Measurements from ENCODE around the gene ARL10.
A peak's percentile ranks its signal among the peaks of the same experiment; 100 is the strongest.
"Not testable (repeated sequence)": the region's sequence is repeated elsewhere in the genome, so short reads cannot be mapped to it uniquely, and the experiment has no call there.

Gene ARL10

DNA sequence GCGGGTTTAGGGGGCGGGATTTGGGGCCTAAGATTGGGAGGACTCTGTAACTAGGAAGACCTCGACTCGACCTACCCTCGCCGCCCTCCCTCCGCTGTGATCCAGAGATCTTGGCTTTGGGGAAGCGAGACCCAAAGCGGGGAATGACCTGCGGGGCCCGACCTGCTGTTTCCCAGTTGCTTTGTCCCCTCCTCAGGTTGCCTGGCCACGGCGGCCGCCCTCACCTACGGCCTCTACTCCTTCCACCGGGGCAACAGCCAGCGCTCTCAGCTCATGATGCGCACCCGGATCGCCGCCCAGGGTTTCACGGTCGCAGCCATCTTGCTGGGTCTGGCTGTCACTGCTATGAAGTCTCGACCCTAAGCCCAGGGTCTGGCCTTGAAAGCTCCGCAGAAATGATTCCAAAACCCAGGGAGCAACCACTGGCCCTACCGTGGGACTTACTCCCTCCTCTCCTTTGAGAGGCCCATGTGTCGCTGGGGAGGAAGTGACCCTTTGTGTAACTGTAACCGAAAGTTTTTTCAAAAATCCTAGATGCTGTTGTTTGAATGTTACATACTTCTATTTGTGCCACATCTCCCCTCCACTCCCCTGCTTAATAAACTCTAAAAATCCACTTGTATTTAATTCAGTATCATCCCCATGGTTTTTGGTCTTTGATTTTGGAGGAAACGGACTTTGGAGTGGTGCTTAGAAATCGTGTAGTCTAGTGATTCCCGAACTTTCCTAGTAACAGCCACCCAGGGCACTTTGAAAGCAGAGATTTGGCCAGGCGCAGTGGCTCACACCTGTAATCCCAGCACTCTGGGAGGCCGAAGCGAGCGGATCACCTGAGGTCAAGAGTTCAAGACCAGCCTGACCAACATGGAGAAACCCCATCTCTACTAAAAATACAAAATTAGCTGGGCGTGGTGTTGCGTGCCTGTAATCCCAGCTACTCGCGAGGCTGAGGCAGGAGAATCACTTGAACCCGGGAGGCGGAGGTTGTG lies 24.1 kb downstream of the ARL10 start:
- no peak for DNase-seq (ENCODE audit: low spot score)

DNA sequence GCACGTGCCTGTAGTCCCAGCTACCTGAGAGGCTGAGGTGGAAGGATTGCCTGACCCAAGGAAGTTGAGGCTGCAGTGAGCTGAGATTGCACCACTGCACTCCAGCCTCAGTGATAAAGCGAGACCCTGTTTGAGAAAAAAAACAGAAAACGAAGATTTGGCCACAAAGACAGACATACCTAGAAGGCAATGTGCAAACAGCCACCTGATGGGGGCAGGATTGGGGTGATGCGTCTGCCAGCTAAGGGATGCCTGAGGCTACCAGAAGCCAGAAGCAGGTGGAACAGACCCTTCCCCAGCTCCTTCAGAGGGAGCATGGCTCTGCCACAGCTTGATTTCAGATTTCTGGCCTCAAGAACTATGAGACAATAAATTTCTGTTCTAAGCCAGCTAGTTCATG lies 26.2 kb downstream of the ARL10 start:
- no peak for DNase-seq (ENCODE audit: low spot score)

DNA sequence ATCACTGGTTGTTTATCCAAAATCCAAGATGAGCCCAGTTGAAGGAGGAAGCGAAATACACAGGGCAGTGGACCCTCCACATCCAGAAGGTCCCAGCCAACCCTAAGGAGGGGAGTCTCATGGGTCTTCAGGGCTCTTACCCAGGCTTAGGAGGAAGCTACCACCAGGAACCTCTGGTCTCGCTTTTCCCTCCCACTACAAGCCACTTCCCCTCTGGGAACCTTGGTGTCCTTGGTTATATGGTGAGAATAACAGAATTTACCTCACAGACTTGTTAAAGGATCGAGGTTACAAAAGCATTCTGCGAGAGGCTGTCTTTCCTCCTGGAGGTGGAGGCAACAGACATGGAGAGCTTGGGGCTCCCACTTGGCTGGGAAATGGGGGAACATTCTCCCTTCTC lies 26.7 kb downstream of the ARL10 start:
- DNase-seq (ENCODE audit: low spot score): no peak

DNA sequence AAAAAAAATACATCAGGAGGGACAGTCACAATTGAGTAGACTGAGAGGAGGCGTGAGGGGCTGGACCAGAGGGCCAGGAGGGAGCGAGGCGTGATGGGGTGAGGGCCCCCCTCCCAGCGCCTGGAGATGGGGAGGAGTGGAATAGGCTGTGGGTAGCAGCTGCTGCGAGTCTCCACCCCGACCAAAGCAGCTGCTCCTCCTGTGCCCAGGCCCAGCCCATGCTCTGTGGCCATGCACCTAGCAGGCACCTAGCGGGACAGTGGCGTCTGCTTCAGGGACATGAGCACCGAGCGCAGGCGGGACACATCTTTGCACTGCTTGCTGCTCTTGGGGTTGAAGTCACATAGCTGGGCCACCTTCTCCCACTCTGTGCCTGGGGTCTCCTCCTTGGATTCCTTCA lies 27.2 kb downstream of the ARL10 start:
- DNase-seq (ENCODE audit: low spot score): no peak

DNA sequence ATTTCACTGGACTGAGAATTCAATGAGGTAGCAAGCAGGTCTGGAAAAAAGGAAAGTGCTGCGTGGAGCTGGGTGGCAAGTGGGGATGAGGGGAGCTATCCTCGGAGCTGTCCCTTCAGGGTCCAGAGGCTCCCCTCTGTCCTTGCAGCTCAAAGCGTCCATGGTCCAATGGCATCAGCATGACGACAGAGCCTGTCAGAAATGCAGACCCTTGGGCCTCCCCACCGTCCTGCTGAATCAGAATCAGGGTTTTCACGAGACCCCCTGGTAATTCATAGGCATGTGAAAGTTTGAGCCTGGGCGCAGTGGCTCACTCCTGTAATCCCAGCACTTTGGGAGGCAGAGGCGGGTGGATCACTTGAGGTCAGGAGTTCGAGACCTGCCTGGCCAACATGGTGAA lies 28.8 kb downstream of the ARL10 start:
- DNase-seq (ENCODE audit: low spot score): no peak

DNA sequence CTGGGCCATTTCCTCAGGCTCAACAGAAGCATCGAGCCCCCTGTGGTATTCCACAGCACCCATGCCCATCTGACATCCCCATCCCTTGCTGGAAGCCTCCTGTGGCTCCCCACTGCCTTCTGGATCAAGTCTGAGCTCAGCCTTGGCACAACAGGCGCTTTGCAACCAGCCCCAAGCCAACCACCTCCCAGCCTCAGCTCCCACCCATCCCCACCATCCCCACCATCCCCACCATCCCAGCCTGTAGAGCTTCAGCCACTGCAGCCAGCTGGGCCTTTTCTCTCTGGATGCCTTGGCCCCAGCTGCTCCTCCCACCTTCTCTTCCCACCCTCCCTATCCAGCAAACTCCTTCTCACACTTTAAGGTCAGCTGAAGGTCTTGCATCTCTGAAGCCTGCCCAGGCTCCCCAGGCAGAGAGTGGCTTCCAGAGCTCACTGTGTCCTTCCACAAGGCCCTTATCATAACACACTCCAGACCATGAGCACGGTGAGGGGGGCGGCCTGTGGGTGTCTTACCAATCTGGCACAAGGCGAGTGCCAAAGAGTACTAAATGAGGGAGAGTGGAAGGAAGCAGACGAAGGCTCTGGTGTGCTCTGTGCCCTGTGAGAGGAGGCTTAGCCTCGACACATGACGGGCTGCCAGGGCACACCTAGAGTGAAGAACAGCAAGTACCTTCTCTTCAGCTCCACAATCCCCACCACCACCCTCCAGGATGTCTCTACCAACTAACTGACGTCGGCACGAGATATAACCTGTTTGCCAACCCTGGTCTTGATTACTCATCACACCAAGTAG lies 29.8 kb downstream of the ARL10 start:
- no peak for DNase-seq (ENCODE audit: low spot score)

DNA sequence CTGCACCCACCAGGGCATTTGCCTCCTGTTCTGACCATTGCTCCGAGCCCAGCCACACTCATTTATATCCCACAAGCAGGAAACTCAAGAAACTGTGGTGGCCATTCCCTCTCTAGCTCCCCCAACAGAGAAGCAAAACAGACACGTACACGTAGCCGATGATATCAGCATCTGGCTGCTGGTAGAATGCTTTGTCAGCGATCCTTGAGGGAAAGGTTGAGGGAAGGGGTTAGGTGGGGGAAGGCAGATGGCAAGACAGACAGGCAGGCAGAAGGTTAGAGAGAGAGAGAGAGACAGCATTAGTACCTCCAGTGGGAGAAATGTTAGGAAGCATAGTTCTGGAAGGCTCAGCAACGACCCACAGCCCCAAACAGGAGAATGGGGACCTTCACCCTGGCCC lies 31.0 kb downstream of the ARL10 start:
- DNase-seq (ENCODE audit: low spot score): no peak

DNA sequence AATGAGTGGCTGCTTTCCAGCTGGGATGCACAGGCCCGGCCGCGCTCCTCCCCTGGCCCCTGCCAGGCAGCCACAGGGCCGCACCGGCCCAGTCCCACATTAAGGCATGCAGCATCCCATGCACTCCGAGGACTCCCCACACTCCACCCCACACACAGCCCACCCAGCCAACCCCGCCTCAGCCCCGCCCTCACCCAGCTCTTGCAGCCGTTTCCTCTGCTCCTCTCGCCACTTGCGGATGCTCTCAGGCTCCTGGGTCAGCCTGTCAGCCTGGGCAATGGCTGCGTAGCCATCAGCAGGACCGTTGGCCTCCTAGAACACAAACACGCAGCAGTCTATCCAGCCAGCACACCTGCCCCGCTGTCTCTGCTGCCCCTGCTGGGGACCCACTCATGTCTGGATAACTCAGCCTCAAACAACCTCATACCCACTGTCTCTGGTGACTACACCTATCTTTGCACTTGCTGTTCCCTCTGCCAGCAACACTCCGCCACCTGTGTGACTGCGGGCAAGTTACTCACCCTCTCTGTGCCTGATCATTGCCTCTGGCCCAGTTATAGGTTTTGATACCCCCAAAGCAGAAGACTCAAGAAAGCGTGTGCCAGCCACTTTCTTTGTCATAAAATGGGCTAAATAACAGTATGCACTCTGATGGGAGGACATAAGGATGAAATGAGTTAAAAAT lies 32.6 kb downstream of the ARL10 start:
- DNase-seq (ENCODE audit: low spot score): no peak

DNA sequence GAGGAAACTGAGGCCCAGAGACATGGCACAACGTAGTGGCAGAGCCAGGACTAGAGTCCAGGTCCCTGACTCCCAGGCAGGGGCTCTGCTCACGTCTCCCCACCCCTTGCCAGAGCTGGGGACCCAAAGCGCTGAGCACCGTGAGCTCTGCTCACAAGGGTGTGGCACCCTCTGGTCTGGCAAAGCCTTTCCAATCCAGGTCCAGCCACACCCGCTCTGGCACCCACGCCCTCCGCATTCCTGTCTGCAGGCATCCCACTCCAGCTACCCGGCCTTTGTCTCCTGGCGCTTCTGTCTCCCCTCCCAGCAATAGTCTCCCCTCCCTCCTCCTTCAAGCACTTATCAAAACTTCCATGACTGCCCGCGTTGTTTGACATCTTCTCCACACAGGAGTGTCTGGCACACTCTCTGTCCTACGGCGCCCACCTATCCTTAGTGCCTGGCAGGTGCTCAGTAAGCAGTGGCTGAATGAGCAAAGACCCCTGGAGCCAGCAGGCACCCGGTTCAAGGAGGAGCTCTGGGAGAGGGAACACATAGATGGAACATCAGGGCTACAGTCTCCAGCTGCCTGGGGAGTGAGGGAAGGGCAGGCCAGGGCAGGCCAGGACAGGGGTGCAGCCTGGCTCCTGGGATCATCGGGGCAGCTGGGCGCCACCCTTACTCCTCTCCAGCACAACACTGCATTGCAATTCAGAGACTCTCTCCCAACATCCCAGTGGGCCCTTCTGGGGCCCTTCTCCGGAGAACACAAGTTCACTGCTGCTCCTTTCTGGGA lies 35.3 kb downstream of the ARL10 start:
- DNase-seq (ENCODE audit: low spot score): no peak

DNA sequence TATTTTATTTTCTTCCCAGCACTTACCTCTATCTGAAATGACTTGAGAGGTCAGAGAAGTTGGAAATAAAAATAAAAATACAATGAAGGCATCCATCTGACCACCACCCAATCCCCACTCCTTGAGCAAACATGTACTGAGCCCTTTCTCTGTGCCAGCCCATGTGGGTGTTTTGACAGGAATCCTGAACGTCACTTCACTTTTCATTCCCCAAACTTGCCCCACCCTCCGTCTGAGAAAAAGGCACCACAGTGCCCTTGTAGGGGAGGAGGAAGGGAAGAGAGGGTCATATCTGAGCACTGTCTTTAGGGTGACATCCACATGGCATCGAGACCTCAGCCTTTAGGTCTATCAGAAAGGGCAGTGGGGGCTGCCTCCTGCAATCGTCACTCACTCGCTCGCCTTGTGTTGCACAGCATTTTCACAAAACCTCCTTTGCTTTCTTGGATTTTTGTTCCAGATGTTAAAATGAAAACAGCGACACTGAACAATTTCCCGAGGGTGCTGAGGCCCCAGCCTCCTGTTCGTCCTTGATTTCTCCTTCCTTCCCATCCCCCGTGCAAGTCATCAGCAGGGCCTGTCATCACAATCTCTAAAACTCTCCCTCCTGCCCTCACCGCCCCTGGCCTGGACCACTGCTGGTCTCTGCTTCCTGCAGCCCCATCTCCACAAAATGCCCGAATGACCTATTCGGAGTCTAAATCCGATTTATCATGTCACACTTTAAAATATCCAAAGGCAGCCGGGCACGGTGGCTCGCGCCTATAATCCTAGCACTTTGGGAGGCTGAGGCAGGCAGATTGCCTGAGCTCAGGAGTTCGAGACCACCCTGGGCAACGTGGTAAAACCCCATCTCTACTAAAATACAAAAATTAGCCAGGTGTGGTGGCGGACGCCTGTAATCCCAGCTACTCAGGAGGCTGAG lies 36.3 kb downstream of the ARL10 start:
- no peak for DNase-seq (ENCODE audit: low spot score)

DNA sequence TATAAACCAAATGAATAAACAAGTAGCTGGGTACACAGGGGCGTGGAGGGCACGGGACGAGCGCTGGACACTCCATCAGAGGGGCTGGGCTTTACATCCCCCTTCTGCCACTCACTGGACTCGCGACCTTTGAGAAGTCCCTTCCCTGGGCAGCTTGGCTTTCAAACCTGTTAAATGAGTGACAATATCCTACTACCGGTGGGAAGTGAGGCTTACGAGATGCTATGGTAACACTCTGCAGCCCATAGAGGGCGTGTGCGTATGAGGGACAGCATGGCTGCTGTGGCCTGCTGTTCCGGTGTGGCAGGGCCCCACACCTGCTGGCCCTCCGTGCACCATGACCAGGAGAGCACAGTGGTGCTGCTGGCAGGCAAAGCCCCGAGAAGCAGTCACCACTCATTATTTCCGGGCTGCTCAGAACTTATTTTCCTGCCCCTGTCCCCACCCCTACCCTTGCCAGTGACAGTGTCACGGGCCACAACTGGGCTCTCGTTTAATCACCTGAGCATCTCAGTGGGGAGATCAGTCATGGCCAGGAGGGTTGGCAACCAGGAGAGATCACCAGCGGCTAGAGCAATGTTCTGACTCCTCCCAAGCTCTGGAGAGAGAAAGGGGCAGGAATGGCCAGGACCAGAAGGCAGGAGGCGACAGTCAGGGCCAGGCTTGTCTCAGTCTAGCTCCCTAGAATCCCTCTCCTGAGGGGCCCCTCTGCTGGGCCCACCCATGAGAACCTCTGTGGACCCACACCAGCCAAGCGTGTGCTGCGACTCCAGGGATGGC lies 40.6 kb downstream of the ARL10 start:
- no peak for DNase-seq (ENCODE audit: low spot score)

DNA sequence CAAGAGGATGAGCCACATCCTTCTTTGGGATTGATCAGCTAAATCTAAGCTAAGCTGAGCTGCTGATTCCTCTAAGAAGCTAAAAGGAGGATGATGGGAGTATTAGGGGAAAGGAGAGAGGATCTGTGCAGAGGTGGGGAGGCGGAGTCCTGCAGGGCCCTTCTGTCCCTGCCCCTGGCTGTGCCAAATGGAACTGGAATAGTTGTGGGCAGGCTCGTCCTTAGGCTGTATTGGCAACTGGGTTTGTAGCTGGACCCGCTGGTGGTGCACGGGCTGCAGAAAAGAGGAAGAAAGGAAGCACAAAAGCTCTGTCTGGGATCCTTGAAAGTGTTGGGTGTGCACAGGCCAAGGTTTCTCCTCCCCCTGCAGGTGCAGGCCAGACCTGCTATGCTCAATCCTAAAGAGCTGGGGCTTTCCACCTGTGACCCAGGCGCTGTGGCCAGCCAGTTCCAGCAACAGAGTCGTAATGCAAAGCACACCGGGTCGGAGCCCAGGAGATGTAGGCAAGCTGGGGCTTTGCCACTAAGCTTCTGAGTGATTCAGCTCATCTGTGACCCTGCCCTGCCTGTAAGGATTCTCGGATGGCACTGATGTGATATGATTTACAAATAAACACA lies 41.3 kb downstream of the ARL10 start:
- DNase-seq (ENCODE audit: low spot score): peak; percentile 5

DNA sequence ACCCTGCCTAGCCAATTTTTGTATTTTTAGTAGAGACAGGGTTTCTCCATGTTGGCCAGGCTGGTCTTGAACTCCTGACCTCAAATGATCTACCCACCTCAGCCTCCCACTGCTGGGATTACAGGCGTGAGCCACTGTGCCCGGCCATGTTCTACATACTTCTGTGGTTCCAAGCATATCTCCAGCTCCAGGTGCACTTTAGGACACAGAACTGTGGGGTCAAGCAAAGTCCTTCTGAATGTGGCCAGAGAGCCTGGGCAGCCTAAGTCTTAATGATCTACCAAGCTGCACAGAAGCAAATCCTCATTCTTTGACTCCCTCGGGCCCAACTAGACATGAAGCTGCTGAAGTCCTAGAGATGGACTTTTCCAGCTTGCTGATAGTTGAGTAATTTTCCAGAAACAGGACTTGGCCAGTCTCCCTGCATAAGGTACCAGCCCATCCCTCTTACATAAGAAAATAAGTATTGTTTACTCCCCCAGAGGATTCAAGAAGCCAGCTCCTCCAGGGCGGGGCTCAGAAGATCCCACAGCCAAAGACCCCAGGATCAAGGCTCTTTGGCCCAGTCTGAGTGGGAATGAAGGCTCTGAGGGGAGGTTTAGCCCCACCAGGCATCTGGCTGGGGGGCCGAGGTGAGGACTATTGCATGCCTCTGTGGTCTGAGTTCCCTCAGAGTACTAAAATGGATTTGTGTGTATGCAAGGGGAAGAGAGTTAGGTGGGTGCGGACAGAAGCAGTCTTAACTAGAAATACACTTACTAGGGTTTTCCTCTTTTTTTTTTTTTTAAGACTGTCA lies 42.4 kb downstream of the ARL10 start:
- no peak for DNase-seq (ENCODE audit: low spot score)

DNA sequence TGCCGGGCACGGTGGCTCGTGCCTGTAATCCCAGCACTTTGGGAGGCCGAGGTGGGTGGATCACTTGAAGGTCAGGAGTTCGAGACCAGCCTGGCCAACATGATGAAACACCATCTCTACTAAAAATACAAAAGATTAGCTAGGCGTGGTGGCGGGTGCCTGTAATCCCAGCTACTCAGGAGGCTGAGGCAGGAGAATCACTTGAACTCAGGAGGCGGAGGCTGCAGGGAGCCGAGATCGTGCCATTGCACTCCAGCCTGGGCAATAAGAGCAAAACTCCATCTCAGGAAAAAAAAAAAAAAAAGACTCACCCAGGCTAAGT lies 42.9 kb downstream of the ARL10 start:
- not testable (repeated sequence) for DNase-seq (ENCODE audit: low spot score)

DNA sequence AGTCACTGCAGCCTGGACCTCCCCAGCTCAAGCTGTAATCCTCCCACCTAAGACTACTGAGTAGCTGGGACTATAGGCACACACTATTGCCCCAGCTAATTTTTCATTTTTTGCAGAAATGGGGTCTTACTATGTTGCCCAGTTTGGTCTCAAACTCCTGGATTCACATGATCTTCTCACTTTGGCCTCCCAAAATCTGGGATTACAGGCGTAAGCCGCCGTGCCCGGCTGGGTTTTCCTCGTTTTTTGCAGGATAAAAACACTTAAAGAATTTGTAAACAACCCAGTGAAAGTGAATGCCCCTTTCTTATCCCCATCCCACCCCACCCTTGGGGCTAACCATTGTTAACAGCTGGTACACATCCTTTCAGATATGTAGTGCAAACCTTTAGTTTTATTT lies 43.3 kb downstream of the ARL10 start:
- DNase-seq (ENCODE audit: low spot score): no peak

DNA sequence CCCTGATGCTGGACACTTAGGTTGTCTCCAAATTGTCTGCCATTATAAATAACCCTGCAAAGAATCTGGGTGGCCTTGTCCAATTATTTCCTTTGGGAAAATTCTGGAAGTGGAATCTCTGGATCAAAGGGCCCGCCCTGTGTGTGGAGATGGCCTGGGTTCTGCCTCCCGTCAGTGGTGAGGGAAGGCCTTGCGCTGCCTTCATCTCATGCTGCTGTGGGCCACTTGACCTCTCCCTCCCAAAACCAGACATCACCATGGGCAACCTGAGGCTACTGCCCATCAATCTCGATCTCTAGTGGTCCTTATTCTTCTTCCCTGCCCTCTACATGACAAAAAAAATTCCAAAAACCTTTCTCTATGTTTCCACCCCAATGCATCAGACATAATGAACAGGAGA lies 44.5 kb downstream of the ARL10 start:
- DNase-seq (ENCODE audit: low spot score): no peak

DNA sequence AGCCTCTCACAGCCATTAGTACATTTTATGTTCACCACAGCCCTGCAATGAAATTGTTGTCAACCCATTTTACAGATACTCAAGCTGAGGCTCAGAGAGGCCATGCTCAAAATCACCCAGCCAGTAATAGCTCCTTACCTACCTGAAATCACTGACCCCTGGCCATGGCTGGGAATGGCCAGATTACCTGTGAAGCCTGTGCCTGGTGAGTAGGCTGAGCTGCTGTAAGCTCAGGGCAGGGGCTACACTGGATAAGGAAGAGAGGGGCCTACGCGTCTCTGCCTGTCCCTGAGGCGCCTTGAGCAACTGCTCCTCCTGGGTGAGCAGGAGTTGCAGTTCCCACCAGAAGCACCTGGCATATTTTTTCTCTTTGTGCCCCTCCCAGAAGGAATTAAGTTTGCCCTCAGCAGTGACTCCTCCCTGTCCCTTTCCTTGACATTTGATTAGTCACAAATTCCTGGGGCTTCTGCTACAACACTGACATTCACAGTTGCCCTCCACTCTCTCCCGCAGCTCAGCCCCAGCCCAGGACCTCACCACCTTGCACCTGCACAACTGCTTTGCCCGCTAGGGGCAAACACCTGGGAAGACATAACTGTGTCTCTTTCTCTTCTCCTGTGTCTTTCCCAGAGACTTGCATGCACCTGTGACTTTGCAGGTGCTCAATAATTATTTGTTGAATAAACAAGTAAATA lies 45.3 kb downstream of the ARL10 start:
- DNase-seq (ENCODE audit: low spot score): peak; percentile 1
